Mammary epithelial cell (primary cell): Measurements from ENCODE around the gene METTL5.
"Not testable (repeated sequence)": the region's sequence is repeated elsewhere in the genome, so short reads cannot be mapped to it uniquely, and the experiment has no call there.

ENCODE experiments used
- CTCF ChIP-seq, 2 donors: IDR thresholded peaks in 1 of 2; conservative IDR thresholded peaks in 1 of 2; 2 replicates each; pipeline ENCODE4 v1.5.1; 2011 to 2012; ENCODE audit warnings: inconsistent platforms in 2 of 2, low read length in 2 of 2, mild to moderate bottlenecking in 2 of 2, control low read depth in 1 of 2, low read depth in 1 of 2; ENCODE audit not compliant: insufficient read depth in 1 of 2; ENCODE audit errors: extremely low read depth in 1 of 2
- EZH2 ChIP-seq: IDR thresholded peaks from 2 replicates; pipeline ENCODE4 v1.6.1; 2012; ENCODE audit warnings: low read length, inconsistent platforms, borderline replicate concordance

DNA sequence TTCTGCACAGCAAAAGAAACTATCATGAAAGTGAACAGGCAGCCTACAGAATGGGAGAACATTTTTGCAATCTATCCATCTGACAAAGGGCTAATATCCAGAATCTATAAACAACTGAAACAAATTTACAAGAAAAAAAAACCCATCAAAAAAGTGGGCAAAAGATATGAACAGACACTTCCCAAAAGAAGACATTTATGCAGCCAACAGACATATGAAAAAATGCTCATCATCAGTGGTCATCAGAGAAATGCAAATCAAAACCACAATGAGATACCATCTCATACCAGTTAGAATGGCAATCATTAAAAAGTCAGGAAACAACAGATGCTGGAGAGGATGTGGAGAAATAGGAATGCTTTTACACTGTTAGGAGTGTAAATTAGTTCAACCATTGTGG is 7.7 kb downstream of the METTL5 start:
- TF ChIP-seq CTCF (conservative IDR thresholded peaks at IDR 0.05 in 1 of 2, IDR thresholded peaks at IDR 0.05 in 1 of 2; ENCODE audit: extremely low read depth in 1 of 2, insufficient read depth in 1 of 2, low read depth in 1 of 2, low read length in 2 of 2); EZH2: not testable (repeated sequence)
